ENCODE results near the gene FUT4. TPM values are rescaled to one million over a fixed set of nuclear protein-coding genes. Genes with fewer than 3 reads are reported as not detected.

FUT4 gene
- total RNA-seq, 2 experiments from 2014 or later = 1.2 to 1.5 TPM

DNA sequence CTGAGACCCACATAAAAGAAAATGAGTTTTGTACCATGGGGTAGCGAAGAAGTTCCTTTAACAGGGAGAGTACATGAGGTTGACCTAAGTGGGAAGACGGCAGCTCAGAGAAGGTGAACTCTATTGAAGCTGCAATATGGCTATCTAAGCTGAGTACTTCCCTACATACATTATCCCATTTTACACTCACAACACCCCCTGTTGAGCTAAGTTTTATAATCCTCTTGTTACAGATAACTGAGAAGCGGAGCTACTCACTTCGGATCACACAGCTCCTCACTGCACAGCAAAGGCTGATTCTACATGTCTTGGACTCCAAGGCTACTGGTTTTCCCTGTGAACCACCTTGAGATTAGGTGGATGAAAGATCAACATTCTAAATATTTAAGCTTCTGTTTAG lies 15.2 kb downstream of the FUT4 start:
- Histone ChIP-seq H4K20me1 (ENCODE audit: insufficient read depth, low read length) (no peaks in the 10 kb centered on the region), H3K9me3 (ENCODE audit: low read length) (no peaks in the 10 kb centered on the region), H3K9me2 (ENCODE audit: insufficient read depth, low read length) (no peaks in the 10 kb centered on the region), H3K27ac (ENCODE audit: low read depth, low read length, poor library complexity, severe bottlenecking) (no peak overlapping the region), H2AFZ (ENCODE audit: low read length) (no peak overlapping the region), H3K36me3 (ENCODE audit: insufficient read depth, low read length) (no peaks in the 10 kb centered on the region), H3K79me2 (ENCODE audit: insufficient read depth, low read depth, low read length) (no peaks in the 10 kb centered on the region), H3K4me3 (ENCODE audit: low read depth, low read length, poor library complexity, severe bottlenecking) (no peak overlapping the region), H3K4me2 (ENCODE audit: low read length) (no peak overlapping the region), H3K4me1 (ENCODE audit: insufficient read depth, low read length, poor library complexity, severe bottlenecking) (no peaks in the 10 kb centered on the region)
- TF ChIP-seq EZH2phosphoT487 (IDR thresholded peaks at IDR 0.05; ENCODE audit: borderline replicate concordance, low read depth, low read length) = no peak
- TF ChIP-seq, protein P1, sequence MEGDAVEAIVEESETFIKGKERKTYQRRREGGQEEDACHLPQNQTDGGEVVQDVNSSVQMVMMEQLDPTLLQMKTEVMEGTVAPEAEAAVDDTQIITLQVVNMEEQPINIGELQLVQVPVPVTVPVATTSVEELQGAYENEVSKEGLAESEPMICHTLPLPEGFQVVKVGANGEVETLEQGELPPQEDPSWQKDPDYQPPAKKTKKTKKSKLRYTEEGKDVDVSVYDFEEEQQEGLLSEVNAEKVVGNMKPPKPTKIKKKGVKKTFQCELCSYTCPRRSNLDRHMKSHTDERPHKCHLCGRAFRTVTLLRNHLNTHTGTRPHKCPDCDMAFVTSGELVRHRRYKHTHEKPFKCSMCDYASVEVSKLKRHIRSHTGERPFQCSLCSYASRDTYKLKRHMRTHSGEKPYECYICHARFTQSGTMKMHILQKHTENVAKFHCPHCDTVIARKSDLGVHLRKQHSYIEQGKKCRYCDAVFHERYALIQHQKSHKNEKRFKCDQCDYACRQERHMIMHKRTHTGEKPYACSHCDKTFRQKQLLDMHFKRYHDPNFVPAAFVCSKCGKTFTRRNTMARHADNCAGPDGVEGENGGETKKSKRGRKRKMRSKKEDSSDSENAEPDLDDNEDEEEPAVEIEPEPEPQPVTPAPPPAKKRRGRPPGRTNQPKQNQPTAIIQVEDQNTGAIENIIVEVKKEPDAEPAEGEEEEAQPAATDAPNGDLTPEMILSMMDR (conservative IDR thresholded peaks at IDR 0.05; ENCODE audit: low read length) = no peak
- BruUV-seq (replicated peaks) = no TSS peak
- CTCF ChIA-PET (ENCODE audit: unreplicated experiment) = no interaction called here
- POLR2A ChIA-PET = interaction anchor here (1.0 kb wide), 1 partner anchor 30 kb away, joined by 3 read pairs; no protein-coding TSS in a partner anchor
- intact Hi-C loops (cut with micrococcal nuclease; ENCODE audit: unreplicated experiment) = no loop called here
- no peak for DNase-seq (ENCODE audit: low spot score)

DNA sequence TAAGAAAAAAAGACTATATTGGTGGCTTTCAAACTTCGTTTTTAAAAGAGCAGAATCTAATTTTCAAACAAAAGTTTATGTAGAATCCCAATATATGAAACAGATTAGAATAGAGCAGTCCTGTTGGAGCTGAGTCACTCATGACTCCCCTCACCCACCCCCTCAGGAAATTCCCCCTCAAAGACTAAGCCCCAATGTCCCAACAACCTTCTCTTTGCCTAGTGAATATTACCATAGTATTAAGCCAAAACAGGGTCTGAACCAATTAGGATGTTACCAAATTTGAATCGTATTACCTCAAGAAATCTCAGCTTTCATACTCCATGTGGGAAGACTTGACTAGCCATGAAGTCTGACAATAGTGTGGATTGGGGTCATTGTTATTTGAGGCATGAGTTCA lies 15.6 kb downstream of the FUT4 start:
- no peak for DNase-seq (ENCODE audit: low spot score)
- no TSS peak for BruUV-seq (replicated peaks)
- Histone ChIP-seq H4K20me1 (ENCODE audit: insufficient read depth, low read length) (no peaks in the 10 kb centered on the region), H3K4me3 (ENCODE audit: low read depth, low read length, poor library complexity, severe bottlenecking) (no peak overlapping the region), H3K79me2 (ENCODE audit: insufficient read depth, low read depth, low read length) (no peaks in the 10 kb centered on the region), H3K36me3 (ENCODE audit: insufficient read depth, low read length) (no peaks in the 10 kb centered on the region), H3K9me3 (ENCODE audit: low read length) (no peaks in the 10 kb centered on the region), H3K9me2 (ENCODE audit: insufficient read depth, low read length) (no peaks in the 10 kb centered on the region), H3K4me2 (ENCODE audit: low read length) (no peak overlapping the region), H3K4me1 (ENCODE audit: insufficient read depth, low read length, poor library complexity, severe bottlenecking) (no peaks in the 10 kb centered on the region), H3K27ac (ENCODE audit: low read depth, low read length, poor library complexity, severe bottlenecking) (no peak overlapping the region), H2AFZ (ENCODE audit: low read length) (no peak overlapping the region)
- intact Hi-C loops (cut with micrococcal nuclease; ENCODE audit: unreplicated experiment) = no loop called here
- ChIA-PET CTCF (ENCODE audit: unreplicated experiment) (no interaction called here), POLR2A (interaction anchor here (0.6 to 1.0 kb wide), 2 partner anchors 26 to 29 kb away, joined by 3 to 5 read pairs; no protein-coding TSS in a partner anchor)
- TF ChIP-seq EZH2phosphoT487 (IDR thresholded peaks at IDR 0.05; ENCODE audit: borderline replicate concordance, low read depth, low read length) = no peak
- TF ChIP-seq, protein P1 (conservative IDR thresholded peaks at IDR 0.05; ENCODE audit: low read length) = no peak

DNA sequence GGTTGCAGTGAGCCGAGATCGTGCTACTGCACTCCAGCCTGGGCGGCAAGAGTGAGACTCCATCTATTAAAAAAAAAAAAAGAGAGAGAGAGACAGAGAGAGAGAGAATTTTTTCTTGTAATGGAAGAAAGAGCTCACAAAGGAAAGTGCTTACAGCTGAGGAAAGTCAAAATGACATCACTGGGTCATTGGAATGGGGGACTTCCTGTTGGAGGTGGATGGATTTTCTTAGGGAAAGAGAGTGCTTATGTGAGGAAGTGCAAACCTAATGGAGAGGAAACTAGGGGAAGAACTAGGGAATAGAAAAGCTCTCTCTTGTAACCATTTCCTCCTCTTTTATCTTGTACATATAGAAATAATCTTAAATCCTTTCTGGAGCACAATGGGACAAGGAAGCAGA lies 17.1 kb downstream of the FUT4 start:
- ChIA-PET CTCF (ENCODE audit: unreplicated experiment) (no interaction called here), POLR2A (interaction anchor here (0.7 to 1.3 kb wide), 2 partner anchors 42 to 1489 kb away, joined by 3 to 4 read pairs; no protein-coding TSS in a partner anchor)
- Histone ChIP-seq H3K4me1 (ENCODE audit: insufficient read depth, low read length, poor library complexity, severe bottlenecking) (no peaks in the 10 kb centered on the region), H4K20me1 (ENCODE audit: insufficient read depth, low read length) (no peaks in the 10 kb centered on the region), H3K27ac (ENCODE audit: low read depth, low read length, poor library complexity, severe bottlenecking) (no peak overlapping the region), H3K9me3 (ENCODE audit: low read length) (no peaks in the 10 kb centered on the region), H3K79me2 (ENCODE audit: insufficient read depth, low read depth, low read length) (no peaks in the 10 kb centered on the region), H2AFZ (ENCODE audit: low read length) (no peak overlapping the region), H3K9me2 (ENCODE audit: insufficient read depth, low read length) (no peaks in the 10 kb centered on the region), H3K4me3 (ENCODE audit: low read depth, low read length, poor library complexity, severe bottlenecking) (no peak overlapping the region), H3K4me2 (ENCODE audit: low read length) (no peak overlapping the region), H3K36me3 (ENCODE audit: insufficient read depth, low read length) (no peaks in the 10 kb centered on the region)
- no peak for DNase-seq (ENCODE audit: low spot score)
- intact Hi-C loops (cut with micrococcal nuclease; ENCODE audit: unreplicated experiment) = no loop called here
- TF ChIP-seq EZH2phosphoT487 (IDR thresholded peaks at IDR 0.05; ENCODE audit: borderline replicate concordance, low read depth, low read length) = no peak
- TF ChIP-seq, protein P1 (conservative IDR thresholded peaks at IDR 0.05; ENCODE audit: low read length) = no peak
- no TSS peak for BruUV-seq (replicated peaks)

Data from OCI-LY7 (cell line).